HepG2 (cell line): ENCODE data around the gene RHOBTB3. TPM values are rescaled to one million over a fixed set of nuclear protein-coding genes. Genes with fewer than 3 reads are reported as not detected.

Experiments
- FOXK1 ChIP-seq: sonication (generic); formaldehyde crosslinking; IDR thresholded peaks from 2 replicates; pipeline ENCODE4 v1.4.0; 2020; ENCODE audit warnings: low read depth, missing genetic modification reagents, borderline replicate concordance
- HES4 ChIP-seq: sonication (generic); formaldehyde crosslinking; IDR thresholded peaks from 2 replicates; pipeline ENCODE4 v1.9.0; 2021; ENCODE audit warnings: mild to moderate bottlenecking, missing genetic modification reagents, borderline replicate concordance
- HMGXB3 ChIP-seq: sonication (generic); formaldehyde crosslinking; IDR thresholded peaks from 2 replicates; pipeline ENCODE4 v1.4.0; 2020; ENCODE audit warnings: missing genetic modification reagents, borderline replicate concordance
- NFAT5 ChIP-seq: sonication (generic); formaldehyde crosslinking; IDR thresholded peaks from 2 replicates; pipeline ENCODE4 v1.4.0; 2020; ENCODE audit warnings: missing genetic modification reagents
- PHF5A ChIP-seq: IDR thresholded peaks from one replicate; pipeline ENCODE4 v1.6.1; 2018; ENCODE audit warnings: low read depth, missing genetic modification reagents; ENCODE audit not compliant: unreplicated experiment
- SPEN ChIP-seq: sonication (generic); formaldehyde crosslinking; IDR thresholded peaks from 2 replicates; pipeline ENCODE4 v1.5.1; 2020; ENCODE audit warnings: low read depth, mild to moderate bottlenecking, missing genetic modification reagents
- ZFP36 ChIP-seq: fragments of 150-350 bp; IDR thresholded peaks from 2 replicates; pipeline ENCODE4 v1.6.1; 2018; ENCODE audit warnings: borderline replicate concordance, low read length, low read depth; ENCODE audit not compliant: partially characterized antibody
- ZNF253 ChIP-seq: sonication (generic); formaldehyde crosslinking; IDR thresholded peaks from 2 replicates; pipeline ENCODE4 v1.8.0; 2022; ENCODE audit warnings: mild to moderate bottlenecking, missing genetic modification reagents, borderline replicate concordance
- ZNF432 ChIP-seq: sonication (generic); formaldehyde crosslinking; IDR thresholded peaks from 2 replicates; pipeline ENCODE4 v1.5.0; 2020; ENCODE audit warnings: missing genetic modification reagents, mild to moderate bottlenecking, borderline replicate concordance
- ZNF484 ChIP-seq: sonication (generic); formaldehyde crosslinking; IDR thresholded peaks from 2 replicates; pipeline ENCODE4 v1.5.1; 2020; ENCODE audit warnings: mild to moderate bottlenecking, low read depth, missing genetic modification reagents, borderline replicate concordance
- ZNF713 ChIP-seq: sonication (generic); formaldehyde crosslinking; IDR thresholded peaks from 2 replicates; pipeline ENCODE4 v1.4.0; 2020; ENCODE audit warnings: mild to moderate bottlenecking, missing genetic modification reagents
- ZNF773 ChIP-seq: sonication (generic); formaldehyde crosslinking; IDR thresholded peaks from 2 replicates; pipeline ENCODE4 v1.4.0; 2020; ENCODE audit warnings: missing genetic modification reagents, borderline replicate concordance
- polyA plus RNA-seq, 8 experiments: library from polyadenylated mRNA; depleted of rRNA in 3 of 8; stranded (reverse) in 7 of 8; unstranded in 1 of 8; fragments of >200 nt; fragmentation: Illumina TruSeq in 4 of 8; extraction: Trizol in 4 of 8; gene quantifications; 2 replicates each; pipeline versions ENCODE4 v1.2.1 to v1.2.3, GENCODE V29; 2011 to 2016; ENCODE audit warnings: low read depth in 4 of 8, missing spikeins in 1 of 8, mixed read lengths in 1 of 8; ENCODE audit not compliant: insufficient read depth in 1 of 8
- total RNA-seq, 5 experiments: library from RNA; depleted of rRNA; stranded (reverse); fragments of >200 nt; fragmentation: Illumina TruSeq; extraction: Trizol; gene quantifications; 2 replicates each; pipeline ENCODE4 v1.2.3, GENCODE V29; 2016; ENCODE audit warnings: low read depth in 1 of 5
- TF ChIP-seq, protein P1 (sequence below): sonication (generic); formaldehyde crosslinking; IDR thresholded peaks from 2 replicates; pipeline ENCODE4 v1.4.0; 2020; ENCODE audit warnings: missing genetic modification reagents
- TF ChIP-seq, protein P2 (sequence below): sonication (generic); formaldehyde crosslinking; IDR thresholded peaks from 2 replicates; pipeline ENCODE4 v1.5.1; 2020; ENCODE audit warnings: mild to moderate bottlenecking, missing genetic modification reagents, moderate library complexity

Gene RHOBTB3
- total and polyA plus RNA-seq, 2 of the 13 experiments (the other 11 are each of a cell fraction or from before 2014, with no cell fraction given) = 31.6 to 35.4 TPM

- TF ChIP-seq, protein P1, sequence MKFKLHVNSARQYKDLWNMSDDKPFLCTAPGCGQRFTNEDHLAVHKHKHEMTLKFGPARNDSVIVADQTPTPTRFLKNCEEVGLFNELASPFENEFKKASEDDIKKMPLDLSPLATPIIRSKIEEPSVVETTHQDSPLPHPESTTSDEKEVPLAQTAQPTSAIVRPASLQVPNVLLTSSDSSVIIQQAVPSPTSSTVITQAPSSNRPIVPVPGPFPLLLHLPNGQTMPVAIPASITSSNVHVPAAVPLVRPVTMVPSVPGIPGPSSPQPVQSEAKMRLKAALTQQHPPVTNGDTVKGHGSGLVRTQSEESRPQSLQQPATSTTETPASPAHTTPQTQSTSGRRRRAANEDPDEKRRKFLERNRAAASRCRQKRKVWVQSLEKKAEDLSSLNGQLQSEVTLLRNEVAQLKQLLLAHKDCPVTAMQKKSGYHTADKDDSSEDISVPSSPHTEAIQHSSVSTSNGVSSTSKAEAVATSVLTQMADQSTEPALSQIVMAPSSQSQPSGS (CRISPR knock-in tag) = no peak
- TF ChIP-seq NFAT5 (CRISPR knock-in tag) (0 out of 2 replicates have a peak, but pooled peaks have one; percentile 18), PHF5A (CRISPR knock-in tag) (no peak), ZNF253 (CRISPR knock-in tag) (no peak), ZNF432 (0 out of 2 replicates have a peak, but pooled peaks have one; percentile 35), HES4 (CRISPR knock-in tag) (peak; percentile 75), ZFP36 (no peak), ZNF484 (no peak; the same call in 1 of the 2 replicates), ZNF773 (CRISPR knock-in tag) (0 out of 2 replicates have a peak, but pooled peaks have one; percentile 44), FOXK1 (CRISPR knock-in tag) (0 out of 2 replicates have a peak, but pooled peaks have one; percentile 15), HMGXB3 (no peak), SPEN (0 out of 2 replicates have a peak, but pooled peaks have one; percentile 13), ZNF713 (CRISPR knock-in tag) (0 out of 2 replicates have a peak, but pooled peaks have one; percentile 67)
- TF ChIP-seq, protein P2, sequence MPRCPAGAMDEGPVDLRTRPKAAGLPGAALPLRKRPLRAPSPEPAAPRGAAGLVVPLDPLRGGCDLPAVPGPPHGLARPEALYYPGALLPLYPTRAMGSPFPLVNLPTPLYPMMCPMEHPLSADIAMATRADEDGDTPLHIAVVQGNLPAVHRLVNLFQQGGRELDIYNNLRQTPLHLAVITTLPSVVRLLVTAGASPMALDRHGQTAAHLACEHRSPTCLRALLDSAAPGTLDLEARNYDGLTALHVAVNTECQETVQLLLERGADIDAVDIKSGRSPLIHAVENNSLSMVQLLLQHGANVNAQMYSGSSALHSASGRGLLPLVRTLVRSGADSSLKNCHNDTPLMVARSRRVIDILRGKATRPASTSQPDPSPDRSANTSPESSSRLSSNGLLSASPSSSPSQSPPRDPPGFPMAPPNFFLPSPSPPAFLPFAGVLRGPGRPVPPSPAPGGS (CRISPR knock-in tag) = peak; percentile 33
Observed at GRCh38 chr5:95731571-95732554, 727 bp downstream of the RHOBTB3 start (continued).
